BE2C (cell line): ENCODE data around the gene RSPRY1.
"Not testable (repeated sequence)": the region's sequence is repeated elsewhere in the genome, so short reads cannot be mapped to it uniquely, and the experiment has no call there.

Source experiments
- DNase-seq: peaks from one replicate; pipeline ENCODE4 v3.0.0-alpha.2; 2020
- H3K27me3 ChIP-seq: fragments of 250-450 bp; sonication (Bioruptor Pico); 2 replicates; pipeline ENCODE4 v1.5.1; 2020; ENCODE audit warnings: mild to moderate bottlenecking
- H3K36me3 ChIP-seq: fragments of 250-450 bp; sonication (Bioruptor Pico); 2 replicates; pipeline ENCODE4 v1.5.1; 2020; ENCODE audit warnings: mild to moderate bottlenecking
- H3K4me1 ChIP-seq: fragments of 250-450 bp; sonication (Bioruptor Pico); 2 replicates; pipeline ENCODE4 v1.5.1; 2020
- H3K4me3 ChIP-seq: 2 replicates; pipeline ENCODE4 v1.5.1; 2011; ENCODE audit warnings: low read depth, low read length
- H3K9me3 ChIP-seq: fragments of 250-450 bp; sonication (Bioruptor Pico); 2 replicates; pipeline ENCODE4 v1.5.1; 2020
- CTCF ChIP-seq: IDR thresholded peaks from 2 replicates; pipeline ENCODE4 v1.5.1; 2012; ENCODE audit warnings: mild to moderate bottlenecking, low read depth, low read length

Gene RSPRY1

GRCh38 chr16:57179215-57179828 is 6.8 kb upstream of the RSPRY1 start:
- no peak for TF ChIP-seq CTCF
- Histone ChIP-seq H3K9me3 (no peaks in the 10 kb centered on the region), H3K4me3 (peak overlapping the region; percentile 33), H3K27me3 (no peaks in the 10 kb centered on the region), H3K36me3 (no peaks in the 10 kb centered on the region), H3K4me1 (peaks cover 15% of the 10 kb centered on the region)
- DNase-seq, result no peak

GRCh38 chr16:57184113-57184512 is 2.0 kb upstream of the RSPRY1 start:
- Histone ChIP-seq H3K36me3 (no peaks in the 10 kb centered on the region), H3K4me1 (peaks cover 8% of the 10 kb centered on the region), H3K4me3 (peak overlapping the region; percentile 98), H3K27me3 (no peaks in the 10 kb centered on the region), H3K9me3 (no peaks in the 10 kb centered on the region)
- TF ChIP-seq CTCF, result no peak
- DNase-seq, result no peak

GRCh38 chr16:57184887-57185445 is 1.2 kb upstream of the RSPRY1 start:
- no peak for TF ChIP-seq CTCF
- peak; percentile 19 for DNase-seq
- no peaks in the 10 kb centered on the region for H3K27me3 ChIP-seq
- peak overlapping the region; percentile 98 for H3K4me3 ChIP-seq
- no peaks in the 10 kb centered on the region for H3K36me3 ChIP-seq
- H3K9me3 ChIP-seq, result no peaks in the 10 kb centered on the region
- H3K4me1 ChIP-seq, result peaks cover 6% of the 10 kb centered on the region; the same call in 1 of the 2 replicates

GRCh38 chr16:57185446-57185944 is 634 bp upstream of the RSPRY1 start:
- TF ChIP-seq CTCF, result no peak
- DNase-seq, result peak; percentile 62
- H3K4me3 ChIP-seq, result peak overlapping the region; percentile 98

GRCh38 chr16:57186872-57187854 is 1.0 kb downstream of the RSPRY1 start:
- H3K27me3 ChIP-seq, result no peaks in the 10 kb centered on the region
- H3K36me3 ChIP-seq, result no peaks in the 10 kb centered on the region
- peaks cover 3% of the 10 kb centered on the region; the same call in 1 of the 2 replicates for H3K4me1 ChIP-seq
- TF ChIP-seq CTCF, result no peak
- no peaks in the 10 kb centered on the region for H3K9me3 ChIP-seq
- no peak for DNase-seq
- peak overlapping the region; percentile 98 for H3K4me3 ChIP-seq

More at GRCh38 chr16:57185446-57185944, 634 bp upstream of the RSPRY1 start:
- Histone ChIP-seq H3K4me1 (peaks cover 3% of the 10 kb centered on the region; the same call in 1 of the 2 replicates), H3K27me3 (no peaks in the 10 kb centered on the region), H3K9me3 (no peaks in the 10 kb centered on the region), H3K36me3 (no peaks in the 10 kb centered on the region)

- DNase-seq, result not testable (repeated sequence)
Measured at GRCh38 chr16:57187902-57188710, 2.0 kb downstream of the RSPRY1 start.

More at GRCh38 chr16:57187902-57188710, 2.0 kb downstream of the RSPRY1 start:
- H3K9me3 ChIP-seq, H3K27me3 ChIP-seq, H3K36me3 ChIP-seq, H3K4me1 ChIP-seq: not testable (repeated sequence)
- peak overlapping the region; percentile 98 for H3K4me3 ChIP-seq
